ENCODE measurements around the gene WWC2. TPM values are rescaled to one million over a fixed set of nuclear protein-coding genes. Genes with fewer than 3 reads are reported as not detected.

The WWC2 gene
- total RNA-seq, 1 donor from 2014 or later: 24.6 TPM

DNA sequence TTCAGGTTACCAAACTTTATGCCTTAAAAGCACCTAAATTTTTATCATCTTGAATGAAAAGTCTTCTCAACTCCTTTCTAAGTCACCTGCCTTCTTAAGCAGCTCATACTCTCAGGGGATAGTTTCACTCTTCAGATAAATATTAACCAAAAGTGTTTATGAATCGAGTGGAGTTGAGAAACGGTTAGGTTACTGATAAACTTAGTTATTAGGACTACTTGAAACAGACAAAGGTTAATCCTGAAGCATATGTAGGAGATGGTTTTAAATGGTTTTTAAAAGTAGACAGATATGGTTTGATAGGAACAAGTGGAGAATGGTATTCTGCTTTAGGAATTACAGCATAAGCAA, 188.2 kb downstream of the WWC2 start:
- no peaks in the 10 kb centered on the region for H3K4me1 Mint-ChIP-seq
- H3K4me3 Mint-ChIP-seq: no peak overlapping the region
- H3K36me3 Mint-ChIP-seq (ENCODE audit: low read depth): peaks cover 17% of the 10 kb centered on the region
- H3K9me3 Mint-ChIP-seq: no peaks in the 10 kb centered on the region
- H3K27ac Mint-ChIP-seq (ENCODE audit: unreplicated experiment): no peak overlapping the region
- DNase-seq (ENCODE audit: low read depth, low spot score): no peak
- TF ChIP-seq, protein P1, sequence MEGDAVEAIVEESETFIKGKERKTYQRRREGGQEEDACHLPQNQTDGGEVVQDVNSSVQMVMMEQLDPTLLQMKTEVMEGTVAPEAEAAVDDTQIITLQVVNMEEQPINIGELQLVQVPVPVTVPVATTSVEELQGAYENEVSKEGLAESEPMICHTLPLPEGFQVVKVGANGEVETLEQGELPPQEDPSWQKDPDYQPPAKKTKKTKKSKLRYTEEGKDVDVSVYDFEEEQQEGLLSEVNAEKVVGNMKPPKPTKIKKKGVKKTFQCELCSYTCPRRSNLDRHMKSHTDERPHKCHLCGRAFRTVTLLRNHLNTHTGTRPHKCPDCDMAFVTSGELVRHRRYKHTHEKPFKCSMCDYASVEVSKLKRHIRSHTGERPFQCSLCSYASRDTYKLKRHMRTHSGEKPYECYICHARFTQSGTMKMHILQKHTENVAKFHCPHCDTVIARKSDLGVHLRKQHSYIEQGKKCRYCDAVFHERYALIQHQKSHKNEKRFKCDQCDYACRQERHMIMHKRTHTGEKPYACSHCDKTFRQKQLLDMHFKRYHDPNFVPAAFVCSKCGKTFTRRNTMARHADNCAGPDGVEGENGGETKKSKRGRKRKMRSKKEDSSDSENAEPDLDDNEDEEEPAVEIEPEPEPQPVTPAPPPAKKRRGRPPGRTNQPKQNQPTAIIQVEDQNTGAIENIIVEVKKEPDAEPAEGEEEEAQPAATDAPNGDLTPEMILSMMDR (conservative IDR thresholded peaks at IDR 0.05): no peak
- H3K27me3 Mint-ChIP-seq (ENCODE audit: low read depth): no peaks in the 10 kb centered on the region

DNA sequence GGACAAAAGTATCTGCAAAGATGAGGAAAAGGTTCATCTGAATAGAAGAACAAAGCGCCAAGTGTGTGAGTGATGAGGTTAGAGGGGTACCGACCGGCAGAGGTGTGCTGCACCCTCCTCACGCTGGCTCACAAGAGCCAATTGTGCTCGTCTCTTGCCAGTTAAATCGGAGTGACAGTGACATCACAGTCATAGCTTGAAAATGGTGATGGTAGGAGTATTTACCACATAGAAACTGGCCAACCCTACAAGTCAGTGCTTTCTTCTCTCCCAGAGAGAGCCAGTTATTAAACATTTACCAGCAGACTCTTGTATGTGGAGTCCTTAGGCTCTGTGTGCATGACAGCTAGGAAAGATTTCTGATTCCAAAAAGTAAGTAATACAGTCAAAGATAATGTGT, 188.6 kb downstream of the WWC2 start:
- DNase-seq (ENCODE audit: low read depth, low spot score): no peak
- H3K4me3 Mint-ChIP-seq: no peak overlapping the region
- H3K9me3 Mint-ChIP-seq: no peaks in the 10 kb centered on the region
- no peak overlapping the region for H3K27ac Mint-ChIP-seq (ENCODE audit: unreplicated experiment)
- H3K27me3 Mint-ChIP-seq (ENCODE audit: low read depth): no peaks in the 10 kb centered on the region
- TF ChIP-seq, protein P1 (conservative IDR thresholded peaks at IDR 0.05): no peak
- no peaks in the 10 kb centered on the region for H3K4me1 Mint-ChIP-seq
- H3K36me3 Mint-ChIP-seq (ENCODE audit: low read depth): peaks cover 17% of the 10 kb centered on the region

DNA sequence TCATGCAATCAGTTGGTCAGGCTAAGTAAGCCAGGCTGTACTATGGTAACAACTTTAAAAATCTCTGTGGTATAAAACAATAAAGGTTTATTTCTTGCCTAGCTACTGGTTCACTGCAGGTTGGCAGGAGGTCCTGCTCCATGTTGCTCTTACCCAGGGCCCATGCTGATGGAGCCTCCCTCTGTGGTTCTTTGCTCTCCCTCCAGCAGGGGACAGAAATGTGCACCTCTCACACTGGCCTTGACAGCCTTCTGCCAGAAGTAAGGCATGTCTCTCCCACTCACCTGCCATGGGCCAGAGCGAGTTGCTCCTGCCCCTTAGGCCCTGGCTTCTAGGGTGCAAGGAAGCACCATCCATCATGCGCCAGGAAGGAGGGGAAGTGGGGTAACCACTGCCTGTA, 189.9 kb downstream of the WWC2 start:
- Mint-ChIP-seq H3K36me3 (ENCODE audit: low read depth) (peaks cover 17% of the 10 kb centered on the region), H3K4me3 (no peak overlapping the region), H3K9me3 (no peaks in the 10 kb centered on the region), H3K27me3 (ENCODE audit: low read depth) (no peaks in the 10 kb centered on the region), H3K4me1 (no peaks in the 10 kb centered on the region), H3K27ac (ENCODE audit: unreplicated experiment) (no peak overlapping the region)
- TF ChIP-seq, protein P1 (conservative IDR thresholded peaks at IDR 0.05): no peak
- DNase-seq (ENCODE audit: low read depth, low spot score): no peak

DNA sequence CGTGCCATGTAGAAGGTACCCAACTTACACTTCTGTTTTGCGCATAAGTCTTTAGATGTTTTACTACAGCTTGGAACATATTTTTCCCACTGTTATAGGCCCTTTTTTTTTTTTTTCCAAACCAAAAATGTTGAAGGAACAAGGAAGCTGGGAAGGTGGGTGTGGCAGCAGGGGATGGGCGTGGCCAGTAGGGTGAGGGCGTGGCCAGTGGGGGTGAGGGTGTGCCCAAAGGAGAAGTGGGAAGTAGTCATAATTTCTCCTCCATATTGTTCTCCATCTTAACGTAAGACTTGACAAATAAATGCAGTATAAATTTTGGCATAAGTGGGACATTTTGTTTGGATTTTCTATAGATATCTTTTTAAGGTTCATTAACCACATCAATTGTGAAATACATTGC, 190.6 kb downstream of the WWC2 start:
- Mint-ChIP-seq H3K4me3 (no peak overlapping the region), H3K9me3 (no peaks in the 10 kb centered on the region), H3K4me1 (no peaks in the 10 kb centered on the region), H3K27ac (ENCODE audit: unreplicated experiment) (no peak overlapping the region), H3K36me3 (ENCODE audit: low read depth) (peaks cover 23% of the 10 kb centered on the region), H3K27me3 (ENCODE audit: low read depth) (no peaks in the 10 kb centered on the region)
- TF ChIP-seq, protein P1 (conservative IDR thresholded peaks at IDR 0.05): no peak
- DNase-seq (ENCODE audit: low read depth, low spot score): no peak

DNA sequence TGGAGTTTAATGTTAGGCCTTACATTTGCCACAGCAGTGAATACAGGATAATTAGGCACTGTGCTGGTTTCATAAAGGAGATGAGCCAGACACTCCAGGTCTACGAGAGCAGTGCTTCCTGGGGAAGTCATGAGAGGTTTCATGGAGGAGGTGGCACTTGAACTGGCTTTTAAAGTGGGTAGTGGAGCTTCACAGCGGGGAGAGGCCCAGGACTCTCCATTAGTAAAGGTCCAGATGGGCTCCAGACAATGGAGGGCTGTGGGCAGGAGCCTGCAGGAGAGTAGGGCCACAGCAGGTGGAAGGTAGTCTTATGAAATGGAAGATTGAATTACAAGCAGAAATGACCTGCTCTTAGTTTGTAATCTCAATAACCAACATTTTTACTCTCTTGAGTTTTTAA, 192.0 kb downstream of the WWC2 start:
- Mint-ChIP-seq H3K36me3 (ENCODE audit: low read depth) (peaks cover 23% of the 10 kb centered on the region), H3K27me3 (ENCODE audit: low read depth) (no peaks in the 10 kb centered on the region), H3K4me1 (no peaks in the 10 kb centered on the region), H3K4me3 (no peak overlapping the region), H3K27ac (ENCODE audit: unreplicated experiment) (no peak overlapping the region), H3K9me3 (no peaks in the 10 kb centered on the region)
- DNase-seq (ENCODE audit: low read depth, low spot score): no peak
- TF ChIP-seq, protein P1 (conservative IDR thresholded peaks at IDR 0.05): no peak

DNA sequence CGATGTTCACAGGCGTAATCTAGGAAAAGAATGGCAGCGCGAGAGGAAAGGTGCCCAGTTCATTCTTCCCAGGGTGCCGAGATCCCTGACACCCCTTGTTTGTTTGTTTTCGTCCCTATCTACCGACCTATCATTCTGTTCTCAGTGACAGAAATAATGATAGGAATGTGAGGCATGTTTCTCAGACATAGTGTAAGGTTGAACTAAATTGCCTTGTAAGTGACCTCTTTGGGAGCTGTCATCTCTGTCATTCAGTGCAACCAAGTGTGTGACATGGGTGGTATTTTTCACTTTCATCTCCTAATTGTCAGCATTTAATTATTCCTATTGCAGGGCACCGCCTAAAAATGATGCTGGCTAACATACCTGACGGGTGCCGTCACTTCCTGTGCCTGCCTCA, 196.7 kb downstream of the WWC2 start:
- H3K4me1 Mint-ChIP-seq: peaks cover 10% of the 10 kb centered on the region
- TF ChIP-seq, protein P1 (conservative IDR thresholded peaks at IDR 0.05): no peak
- DNase-seq (ENCODE audit: low read depth, low spot score): no peak
- H3K27ac Mint-ChIP-seq (ENCODE audit: unreplicated experiment): no peak overlapping the region
- H3K27me3 Mint-ChIP-seq (ENCODE audit: low read depth): no peaks in the 10 kb centered on the region
- H3K4me3 Mint-ChIP-seq: no peak overlapping the region
- peaks cover 20% of the 10 kb centered on the region for H3K36me3 Mint-ChIP-seq (ENCODE audit: low read depth)
- no peaks in the 10 kb centered on the region for H3K9me3 Mint-ChIP-seq

Measured in neural crest cell (in vitro differentiated cells).